ENCODE measurements around the gene CMBL.
"Not testable (repeated sequence)": the region's sequence is repeated elsewhere in the genome, so short reads cannot be mapped to it uniquely, and the experiment has no call there.

Gene CMBL

DNA sequence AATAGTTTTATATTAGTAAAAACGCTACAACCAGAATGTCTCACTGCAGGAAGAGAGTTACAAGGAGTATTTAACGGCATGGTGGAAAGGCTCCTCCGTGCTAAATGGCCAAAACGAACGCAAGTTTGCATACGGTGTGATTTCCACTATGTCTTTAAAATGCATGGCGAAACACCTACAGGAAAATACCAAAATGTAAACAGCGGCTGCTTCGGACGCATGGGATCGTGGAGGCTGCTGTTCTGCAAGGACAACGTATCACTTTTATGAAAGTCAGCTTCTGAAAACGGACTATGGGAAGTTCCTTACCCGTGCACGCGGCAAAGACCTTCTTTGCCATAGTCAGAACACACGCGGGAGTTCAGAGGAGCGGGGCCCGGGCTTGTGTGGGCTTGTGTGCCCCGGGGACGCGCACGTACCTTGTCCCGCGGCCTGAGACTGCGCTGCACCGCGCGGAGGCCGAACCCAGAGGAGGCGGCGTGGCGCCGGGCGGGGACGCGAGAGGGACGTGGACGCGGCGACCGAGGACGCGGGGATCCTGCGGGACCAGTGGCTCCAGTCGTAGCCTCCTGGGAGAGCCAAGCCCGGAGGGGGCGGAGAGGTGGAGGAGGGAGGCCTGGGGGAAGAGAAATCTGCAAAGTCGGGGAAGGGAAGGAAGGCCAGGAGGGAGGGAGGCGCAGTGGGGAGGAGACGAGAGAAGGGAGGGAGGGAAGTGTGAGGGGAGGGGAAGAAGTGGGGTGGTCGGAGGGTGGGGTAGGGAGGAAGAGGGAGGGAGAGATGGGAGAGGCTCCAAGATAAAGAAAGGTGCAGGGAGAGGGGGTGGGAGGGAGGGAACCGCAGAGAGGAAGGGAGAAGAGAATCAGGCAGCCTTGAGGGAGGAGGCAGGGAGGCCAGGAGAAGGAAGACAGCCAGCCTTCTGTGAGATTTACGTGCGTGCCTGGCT, at the start of gene CMBL:
Gene CMBL (minus strand): TSS at position 697 of the 943 bp plus-strand sequence. CDS start 17,140 bp downstream, outside the sequence.
- peak; percentile 66 for DNase-seq (ENCODE audit: low spot score)

- peak; percentile 31 for DNase-seq (ENCODE audit: low spot score)
Observed at GRCh38 chr5:10355071-10355889, 47.6 kb upstream of the CMBL start.

DNA sequence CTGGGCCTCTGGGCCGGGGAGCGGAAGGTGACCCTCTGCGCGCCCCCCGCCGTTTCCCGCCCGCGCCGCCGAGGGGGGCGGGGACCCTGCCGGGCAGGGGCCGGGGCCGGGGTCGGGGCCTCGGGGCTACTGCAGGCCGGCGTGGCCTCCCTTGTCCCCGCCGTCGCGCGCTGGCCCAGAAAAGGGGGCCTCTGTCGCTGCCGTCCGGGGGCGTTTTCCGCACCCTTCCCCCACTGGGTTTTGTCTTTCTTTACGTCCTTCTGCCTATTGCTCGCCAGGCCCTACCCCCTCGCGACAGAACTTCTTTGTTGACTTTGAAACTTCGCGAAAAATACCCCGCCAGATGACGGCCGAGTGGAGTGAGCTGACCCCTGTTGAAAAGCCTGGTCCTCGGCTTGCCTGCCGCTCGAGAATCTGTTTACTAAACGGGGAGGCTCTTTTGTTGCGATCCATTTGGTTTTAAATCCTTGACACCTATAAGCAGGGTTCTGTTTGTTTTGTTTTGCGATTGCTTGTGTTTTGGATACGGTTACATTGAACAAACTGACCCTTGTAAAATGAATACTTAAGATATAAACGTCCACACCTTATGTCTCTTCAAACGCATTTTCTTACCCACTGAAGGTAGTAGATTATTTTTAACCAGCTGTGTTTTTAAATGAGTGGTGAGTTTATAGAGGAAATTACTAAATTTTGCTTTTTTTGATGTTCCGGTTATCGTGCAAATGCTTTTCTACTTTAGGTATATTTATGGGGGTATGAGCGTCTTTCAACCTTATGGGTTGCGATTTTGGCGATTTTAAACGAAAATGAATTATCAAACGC, 46.6 kb upstream of the CMBL start:
- peak; percentile 48 for DNase-seq (ENCODE audit: low spot score)

DNA sequence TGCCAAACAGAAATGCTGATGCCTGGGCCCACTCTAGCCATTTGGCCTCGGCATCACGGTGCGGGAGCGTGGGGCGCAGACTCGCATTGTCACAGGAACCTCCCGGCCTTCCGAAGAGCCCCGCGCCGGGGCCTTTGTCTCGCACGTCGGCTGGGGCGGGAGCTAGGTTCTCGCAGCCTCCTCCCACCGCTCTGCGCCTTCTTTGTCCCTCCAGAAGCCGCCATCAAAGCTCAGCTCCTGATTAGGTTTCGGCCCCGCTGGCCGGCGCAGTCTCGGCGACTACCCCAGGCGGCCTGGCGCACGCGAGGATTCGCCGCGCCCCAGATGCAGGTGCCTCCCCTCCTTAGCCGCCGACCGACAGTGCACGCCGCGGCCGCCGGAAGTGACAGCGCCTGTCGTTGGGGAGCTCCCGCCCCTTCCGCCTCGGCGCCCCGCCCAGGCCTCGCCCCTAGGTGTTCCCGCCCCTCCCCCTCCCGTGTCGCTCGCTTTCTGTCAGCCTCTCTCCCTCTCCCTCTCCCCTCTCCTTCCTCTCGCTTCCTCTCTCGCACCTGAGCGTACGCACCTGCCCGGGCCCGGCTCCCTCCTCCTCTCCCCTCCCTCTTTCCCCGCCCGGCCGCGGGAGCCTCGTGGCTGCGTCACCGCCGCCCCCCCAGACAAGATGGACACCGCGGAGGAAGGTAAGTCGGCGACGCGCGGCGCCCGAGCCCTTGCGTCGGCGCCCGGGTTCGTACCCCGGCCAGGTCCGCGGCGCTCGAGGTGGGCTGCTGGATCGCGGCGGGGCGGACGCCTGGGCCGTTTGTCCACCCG, 45.7 kb upstream of the CMBL start, which contains the start of gene MARCHF6:
Gene MARCHF6 (plus strand): TSS at position 455 of the 807 bp plus-strand sequence. CDS start 204 bp downstream, at position 659.
- peak; percentile 93 for DNase-seq (ENCODE audit: low spot score)

GRCh38 chr5:10352430-10353240, 44.9 kb upstream of the CMBL start:
- DNase-seq (ENCODE audit: low spot score) = no peak

DNA sequence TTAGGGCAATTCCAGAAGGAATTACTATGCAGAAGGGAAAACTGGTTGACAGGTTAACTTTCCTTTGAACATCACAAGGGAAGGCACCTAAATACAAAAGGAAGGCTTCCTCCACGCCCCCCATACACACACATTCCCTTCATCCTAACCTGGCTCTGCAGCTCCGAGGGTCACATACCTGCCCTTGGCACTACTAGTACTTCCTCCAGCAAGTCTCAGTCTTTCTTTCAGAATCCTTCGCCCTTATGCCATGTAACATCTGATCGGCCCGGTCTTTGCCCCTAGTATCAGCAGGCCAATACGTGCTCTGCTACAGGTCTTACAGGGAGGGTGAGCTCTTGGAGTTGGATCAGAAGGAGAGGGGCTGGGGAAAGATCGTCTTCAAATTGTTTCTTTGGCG, 44.2 kb upstream of the CMBL start:
- no peak for DNase-seq (ENCODE audit: low spot score)

GRCh38 chr5:10351199-10351905, 43.6 kb upstream of the CMBL start:
- DNase-seq (ENCODE audit: low spot score) = peak; percentile 85

DNA sequence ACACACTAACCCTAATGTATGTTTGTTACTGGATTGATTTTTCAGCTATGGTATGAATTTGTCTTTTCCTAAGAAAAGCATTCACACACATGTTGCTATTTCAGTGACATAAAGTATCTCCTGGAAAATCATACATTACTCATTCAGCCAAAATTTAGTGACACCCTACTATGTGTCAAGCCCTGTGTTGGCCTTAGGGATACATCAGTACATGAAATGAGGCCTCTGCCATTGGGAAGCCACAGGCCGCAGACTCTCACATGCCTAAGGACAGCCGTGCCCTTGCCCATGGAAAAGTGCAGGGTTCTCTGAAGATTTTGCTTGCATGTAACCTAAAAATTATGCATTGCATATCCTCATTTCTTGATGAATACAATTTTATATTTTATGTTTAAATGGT, 40.6 kb upstream of the CMBL start:
- DNase-seq (ENCODE audit: low spot score) = no peak

GRCh38 chr5:10344461-10345106, 36.9 kb upstream of the CMBL start:
- DNase-seq (ENCODE audit: low spot score) = not testable (repeated sequence)

- no peak for DNase-seq (ENCODE audit: low spot score)
Observed at GRCh38 chr5:10343486-10343885, 35.8 kb upstream of the CMBL start.

DNA sequence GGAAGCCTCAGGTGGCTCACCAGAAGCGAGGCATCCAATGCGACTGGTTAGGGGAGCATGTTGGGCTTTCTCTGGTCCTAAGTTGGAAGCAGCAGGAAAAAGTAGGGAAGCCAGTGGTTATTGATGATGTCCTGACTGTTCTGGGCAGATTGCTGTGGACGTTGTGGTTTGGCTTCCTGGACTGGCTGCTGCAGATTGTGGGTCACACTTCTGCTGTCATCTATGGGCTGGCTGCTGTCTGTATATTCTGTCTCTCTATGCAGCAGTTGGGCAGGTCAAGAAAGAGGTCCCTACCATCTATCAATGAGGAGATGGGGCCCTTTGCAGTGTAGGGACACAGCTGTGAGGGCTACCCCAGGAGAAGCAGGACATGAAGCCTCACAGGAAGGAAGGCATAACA, 32.3 kb upstream of the CMBL start:
- no peak for DNase-seq (ENCODE audit: low spot score)

DNA sequence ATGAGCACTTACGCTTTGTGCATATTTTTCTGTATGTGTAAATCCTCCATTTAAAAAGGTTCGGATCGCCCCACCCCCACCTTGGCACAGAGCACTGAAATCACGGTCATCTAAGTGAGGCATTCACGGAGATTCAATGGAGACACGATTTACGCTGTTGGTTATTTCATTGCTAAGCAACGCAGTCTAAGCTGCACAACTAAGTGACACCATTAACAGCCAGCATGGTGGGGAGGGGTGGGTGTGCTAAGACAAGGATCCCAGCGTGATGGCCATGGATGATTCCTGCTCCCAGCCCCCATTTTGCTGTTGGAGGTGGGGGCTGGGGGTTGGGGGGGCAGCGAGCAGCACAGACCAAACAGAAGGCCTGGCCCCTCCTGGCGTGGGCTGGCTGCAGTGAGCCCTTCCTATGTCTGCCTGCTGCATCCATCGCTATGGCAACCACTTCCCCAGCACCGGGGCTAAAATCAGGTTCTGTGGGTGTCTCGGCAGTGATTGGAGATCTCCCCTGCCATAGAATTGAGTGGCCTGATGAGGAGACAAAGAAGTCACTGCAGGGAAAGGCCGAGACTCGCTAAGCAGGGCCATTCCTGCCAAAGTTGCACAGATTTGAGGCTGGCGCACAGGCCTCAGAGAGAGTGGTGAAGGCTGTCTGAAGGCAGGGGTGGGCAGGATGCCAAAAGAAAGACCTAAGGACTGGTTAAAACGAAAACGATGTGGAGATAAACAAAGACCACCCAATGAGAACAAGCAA, 31.5 kb upstream of the CMBL start:
- peak; percentile 51 for DNase-seq (ENCODE audit: low spot score)

- no peak for DNase-seq (ENCODE audit: low spot score)
Observed at GRCh38 chr5:10338686-10339057, 31.0 kb upstream of the CMBL start.

GRCh38 chr5:10337986-10338385, 30.3 kb upstream of the CMBL start:
- no peak for DNase-seq (ENCODE audit: low spot score)

GRCh38 chr5:10337107-10337506, 29.4 kb upstream of the CMBL start:
- no peak for DNase-seq (ENCODE audit: low spot score)

DNA sequence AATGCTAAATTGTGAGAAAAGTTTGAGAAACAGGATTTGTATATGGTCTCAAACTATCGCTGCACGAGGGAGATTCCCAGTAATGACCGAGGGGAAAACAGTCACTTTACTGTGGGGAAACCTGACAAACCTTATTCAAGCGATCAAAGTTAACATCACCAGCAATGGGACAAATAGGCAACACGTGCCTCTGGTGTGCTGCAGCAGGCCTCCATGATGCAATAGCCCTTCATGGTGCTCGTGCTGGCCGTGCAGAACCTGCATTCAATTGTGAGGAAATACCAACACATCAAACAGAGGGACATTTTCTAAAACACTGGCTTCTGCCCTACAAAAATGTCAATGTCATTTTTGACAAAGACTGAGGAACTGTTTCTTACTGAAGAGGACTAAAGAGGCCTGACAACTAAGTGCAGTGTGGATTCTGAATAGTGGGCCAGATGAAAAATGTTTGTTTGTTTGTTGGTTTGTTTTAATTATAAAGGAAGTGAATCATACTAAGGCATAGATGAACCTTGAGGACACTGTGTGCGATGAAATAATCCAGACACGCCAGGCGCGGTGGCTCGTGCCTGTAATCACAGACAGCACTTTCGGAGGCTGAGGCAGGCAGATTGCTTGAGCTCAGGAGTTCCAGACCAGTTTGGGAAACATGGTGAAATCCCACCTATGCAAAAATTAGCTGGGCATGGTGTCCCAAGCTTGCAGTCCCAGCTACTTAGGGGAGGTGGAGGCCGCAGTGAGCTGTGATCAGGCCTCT, 28.2 kb upstream of the CMBL start:
- DNase-seq (ENCODE audit: low spot score) = no peak

- no peak for DNase-seq (ENCODE audit: low spot score)
Observed at GRCh38 chr5:10334831-10335230, 27.1 kb upstream of the CMBL start.

Measured in cerebellar cortex (tissue), 1 donor.